CD14-positive monocyte (primary cell): Measurements from ENCODE around the gene TRMT112. TPM values are rescaled to one million over a fixed set of nuclear protein-coding genes. Genes with fewer than 3 reads are reported as not detected.

Source experiments
- DNase-seq, 3 donors: peaks; one replicate each; pipeline ENCODE4 v3.0.0-alpha.2; 2011 to 2022
- H2AFZ ChIP-seq: 2 replicates; pipeline ENCODE4 v1.6.0; 2012; ENCODE audit warnings: mild to moderate bottlenecking, low read depth, low read length, inconsistent platforms; ENCODE audit not compliant: insufficient read depth, poor library complexity, severe bottlenecking
- H3K27ac ChIP-seq, 2 donors: 1 replicate in 1 of 2; 2 replicates in 1 of 2; pipeline ENCODE4 v1.5.1; 2012 to 2013; ENCODE audit warnings: low read length in 2 of 2, control low read depth in 1 of 2, inconsistent platforms in 1 of 2, low read depth in 1 of 2, mild to moderate bottlenecking in 1 of 2
- H3K27me3 ChIP-seq, 2 donors: one replicate each; pipeline versions ENCODE4 v1.6.0 to v1.6.1; 2011 to 2013; ENCODE audit warnings: low read length in 2 of 2; ENCODE audit not compliant: control insufficient read depth in 2 of 2, insufficient read depth in 2 of 2
- H3K36me3 ChIP-seq, 2 donors: replicated peaks in 1 of 2; 1 replicate in 1 of 2; 2 replicates in 1 of 2; pipeline versions ENCODE4 v1.5.1 to v1.6.1; 2012 to 2013; ENCODE audit warnings: low read length in 2 of 2, control low read depth in 1 of 2, inconsistent platforms in 1 of 2, mild to moderate bottlenecking in 1 of 2; ENCODE audit not compliant: insufficient read depth in 2 of 2, control insufficient read depth in 1 of 2
- H3K4me1 ChIP-seq, 2 donors: 1 replicate in 1 of 2; 2 replicates in 1 of 2; pipeline versions ENCODE4 v1.5.1 to v1.6.1; 2012 to 2013; ENCODE audit warnings: low read length in 2 of 2, control low read depth in 1 of 2, inconsistent platforms in 1 of 2, mild to moderate bottlenecking in 1 of 2, moderate library complexity in 1 of 2; ENCODE audit not compliant: insufficient read depth in 2 of 2, control insufficient read depth in 1 of 2
- H3K4me2 ChIP-seq: replicated peaks from 2 replicates; pipeline ENCODE3; 2012; ENCODE audit warnings: low read length, moderate library complexity, mild to moderate bottlenecking; ENCODE audit not compliant: poor library complexity, severe bottlenecking; ENCODE audit errors: extremely low read depth
- H3K4me3 ChIP-seq, 3 experiments: fragments of 200-600 bp in 1 of 3; sonication (generic) in 1 of 3; replicated peaks in 1 of 3; 1 replicate in 2 of 3; 2 replicates in 1 of 3; pipeline ENCODE4 v1.5.1; 2011 to 2013; ENCODE audit warnings: low read length in 3 of 3, mild to moderate bottlenecking in 3 of 3, control low read depth in 2 of 3, low read depth in 2 of 3, inconsistent platforms in 1 of 3, moderate library complexity in 1 of 3
- H3K79me2 ChIP-seq: 2 replicates; pipeline ENCODE4 v1.6.0; 2012; ENCODE audit warnings: mild to moderate bottlenecking, control low read depth, inconsistent platforms, low read length, moderate library complexity; ENCODE audit not compliant: insufficient read depth
- H3K9ac ChIP-seq: 2 replicates; pipeline ENCODE4 v1.6.0; 2017; ENCODE audit warnings: low read length, mild to moderate bottlenecking; ENCODE audit not compliant: insufficient read depth, poor library complexity, severe bottlenecking
- H3K9me3 ChIP-seq, 2 donors: replicated peaks in 1 of 2; 1 replicate in 1 of 2; 2 replicates in 1 of 2; pipeline versions ENCODE4 v1.5.1 to v1.6.1; 2012 to 2013; ENCODE audit warnings: low read length in 2 of 2, control low read depth in 1 of 2; ENCODE audit not compliant: control insufficient read depth in 1 of 2, insufficient read depth in 1 of 2
- H4K20me1 ChIP-seq: 2 replicates; pipeline ENCODE4 v1.6.0; 2012; ENCODE audit warnings: mild to moderate bottlenecking, low read length, control low read depth, moderate library complexity; ENCODE audit not compliant: insufficient read depth
- H3K27ac Mint-ChIP-seq, 7 donors: one replicate each; pipeline ENCODE4 v1.8.0; 2020; ENCODE audit warnings: mild to moderate bottlenecking in 7 of 7, mixed read lengths in 7 of 7, moderate library complexity in 6 of 7, inconsistent platforms in 2 of 7
- H3K27me3 Mint-ChIP-seq, 3 donors: one replicate each; pipeline ENCODE4 v1.8.0; 2021 to 2022; ENCODE audit warnings: low read depth in 3 of 3, mild to moderate bottlenecking in 3 of 3, mixed read lengths in 3 of 3, moderate library complexity in 3 of 3, inconsistent platforms in 1 of 3
- H3K36me3 Mint-ChIP-seq, 2 donors: one replicate each; pipeline ENCODE4 v1.8.0; 2020; ENCODE audit warnings: mixed read lengths in 2 of 2, inconsistent platforms in 1 of 2, mild to moderate bottlenecking in 1 of 2
- H3K4me1 Mint-ChIP-seq: one replicate; pipeline ENCODE4 v1.8.0; 2020; ENCODE audit warnings: mild to moderate bottlenecking, mixed read lengths
- H3K4me3 Mint-ChIP-seq, 2 donors: one replicate each; pipeline ENCODE4 v1.8.0; 2020; ENCODE audit warnings: mild to moderate bottlenecking in 2 of 2, mixed read lengths in 2 of 2, moderate library complexity in 1 of 2
- H3K9me3 Mint-ChIP-seq, 7 donors: one replicate each; pipeline ENCODE4 v1.8.0; 2020 to 2022; ENCODE audit warnings: mixed read lengths in 7 of 7, mild to moderate bottlenecking in 6 of 7, moderate library complexity in 6 of 7, inconsistent platforms in 2 of 7
- WGBS: methylation state at CpG from one replicate; pipeline ENCODE4 v1.1.5; 2013; ENCODE audit warnings: missing lambda C conversion rate; ENCODE audit not compliant: insufficient coverage; 5-methylcytosine and 5-hydroxymethylcytosine counted together
- intact Hi-C, 2 donors: fragments of 100-400 bp; cut with micrococcal nuclease; formaldehyde crosslinking; loops; one replicate each; pipeline versions ENCODE4 v1.15.0 to v1.15.1; 2023
- polyA plus RNA-seq, 3 donors: library from polyadenylated mRNA; depleted of rRNA in 1 of 3; unstranded in 2 of 3; stranded (reverse) in 1 of 3; fragments of 300-500 nt in 2 of 3; fragments of >200 nt in 1 of 3; fragmentation: Illumina TruSeq in 2 of 3; gene quantifications; 1 replicate in 2 of 3; 2 replicates in 1 of 3; pipeline ENCODE4 v1.2.3, GENCODE V29; 2012 to 2021
- TF ChIP-seq, protein P1 (sequence below): fragments of 200-600 bp; IDR thresholded peaks from one replicate; pipeline ENCODE4 v1.8.0; 2022; ENCODE audit warnings: antibody characterized with exemption, mild to moderate bottlenecking

TRMT112 gene
- polyA plus RNA-seq, 3 donors: 162 to 298 (median 254) TPM

DNA sequence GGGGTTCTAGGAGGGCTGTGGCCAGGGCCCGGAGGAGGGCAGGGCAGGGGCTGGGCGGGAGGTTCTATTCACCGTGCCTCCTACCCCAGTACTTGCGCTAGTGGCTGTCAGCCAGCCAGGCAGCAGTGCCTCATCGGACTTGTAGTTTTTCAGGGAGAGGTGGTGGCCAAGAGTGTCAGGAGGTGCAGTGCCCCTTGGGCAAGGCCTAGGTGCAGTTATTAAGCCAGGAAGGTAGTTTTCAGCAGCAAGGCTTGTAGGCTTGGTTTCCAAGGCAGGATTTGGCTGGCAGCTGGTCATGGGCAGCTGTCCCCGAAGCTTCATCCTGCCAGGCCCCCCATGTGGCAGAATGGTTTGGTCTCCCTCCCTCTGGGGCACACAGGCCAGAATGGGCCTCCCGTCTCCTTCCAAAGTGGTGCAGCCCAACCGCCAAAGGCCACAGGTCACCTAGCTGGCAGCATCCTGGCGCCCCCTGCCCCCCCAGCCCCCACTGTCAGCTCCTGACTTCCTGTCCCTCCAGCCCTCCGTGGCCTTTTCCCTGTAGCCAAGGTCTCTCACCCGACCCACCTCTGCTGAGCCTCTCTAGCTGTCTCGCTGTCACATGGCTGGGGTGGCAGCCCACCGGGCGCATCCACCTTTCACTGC, 31.1 kb upstream of the TRMT112 start:
- Mint-ChIP-seq H3K4me1 (peaks cover 22% of the 10 kb centered on the region), H3K4me3 (no peak overlapping the region), H3K27ac (no peak overlapping the region), H3K9me3 (peaks cover 0 to 1% (median 0%) of the 10 kb centered on the region in 7 donors), H3K27me3 (no peaks in the 10 kb centered on the region), H3K36me3 (peaks cover 45 to 93% of the 10 kb centered on the region in 2 donors)
- Histone ChIP-seq H3K79me2 (peaks cover 13% of the 10 kb centered on the region), H2AFZ (no peak overlapping the region), H3K27ac (no peak overlapping the region), H3K4me1 (peaks cover 3 to 8% of the 10 kb centered on the region in 2 donors), H3K4me2 (no peak overlapping the region), H3K27me3 (no peaks in the 10 kb centered on the region), H3K9me3 (no peaks in the 10 kb centered on the region), H3K9ac (no peak overlapping the region), H3K4me3 (no peak overlapping the region), H3K36me3 (peaks cover 78 to 90% of the 10 kb centered on the region in 2 donors), H4K20me1 (peaks cover 86% of the 10 kb centered on the region)
- no peak for DNase-seq
- TF ChIP-seq, protein P1, sequence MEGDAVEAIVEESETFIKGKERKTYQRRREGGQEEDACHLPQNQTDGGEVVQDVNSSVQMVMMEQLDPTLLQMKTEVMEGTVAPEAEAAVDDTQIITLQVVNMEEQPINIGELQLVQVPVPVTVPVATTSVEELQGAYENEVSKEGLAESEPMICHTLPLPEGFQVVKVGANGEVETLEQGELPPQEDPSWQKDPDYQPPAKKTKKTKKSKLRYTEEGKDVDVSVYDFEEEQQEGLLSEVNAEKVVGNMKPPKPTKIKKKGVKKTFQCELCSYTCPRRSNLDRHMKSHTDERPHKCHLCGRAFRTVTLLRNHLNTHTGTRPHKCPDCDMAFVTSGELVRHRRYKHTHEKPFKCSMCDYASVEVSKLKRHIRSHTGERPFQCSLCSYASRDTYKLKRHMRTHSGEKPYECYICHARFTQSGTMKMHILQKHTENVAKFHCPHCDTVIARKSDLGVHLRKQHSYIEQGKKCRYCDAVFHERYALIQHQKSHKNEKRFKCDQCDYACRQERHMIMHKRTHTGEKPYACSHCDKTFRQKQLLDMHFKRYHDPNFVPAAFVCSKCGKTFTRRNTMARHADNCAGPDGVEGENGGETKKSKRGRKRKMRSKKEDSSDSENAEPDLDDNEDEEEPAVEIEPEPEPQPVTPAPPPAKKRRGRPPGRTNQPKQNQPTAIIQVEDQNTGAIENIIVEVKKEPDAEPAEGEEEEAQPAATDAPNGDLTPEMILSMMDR: no peak
- WGBS: 86% methylated on average over 13 of the region's 14 CpGs
- intact Hi-C loops: no loop called here

DNA sequence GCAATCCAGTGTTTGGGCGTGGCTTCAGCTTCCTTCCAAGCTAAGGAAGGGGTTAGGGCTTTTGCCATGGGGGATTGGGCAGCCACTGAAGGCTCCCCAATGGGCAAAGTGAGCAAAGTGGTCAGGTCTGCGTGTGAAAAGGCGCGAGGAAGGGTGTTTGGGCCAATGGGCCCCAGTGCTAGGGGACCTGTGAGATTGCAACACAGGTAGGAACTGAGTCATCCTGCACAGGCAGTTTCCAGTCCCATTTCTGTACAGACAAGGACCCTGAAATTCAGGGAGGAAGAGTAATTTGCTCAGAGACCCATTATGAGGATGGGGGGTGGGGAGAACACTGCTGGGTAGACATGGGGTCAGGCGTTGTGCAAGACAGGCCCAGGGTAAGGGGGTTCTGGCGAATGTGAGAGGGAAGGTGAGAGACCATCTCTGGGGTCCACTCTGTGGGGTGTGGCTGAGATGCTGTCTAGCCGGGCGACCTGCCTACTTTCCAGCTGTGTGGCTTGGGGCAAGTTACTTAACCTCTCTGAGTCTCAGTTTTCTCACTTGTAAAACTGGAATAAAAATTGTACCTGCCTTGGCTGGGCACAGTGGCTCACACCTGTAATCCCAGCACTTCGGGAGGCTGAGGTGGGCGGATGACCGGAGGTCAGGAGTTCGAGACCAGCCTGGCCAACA, 30.0 kb upstream of the TRMT112 start:
- 64% methylated on average over 8 of the region's 12 CpGs for WGBS
- Mint-ChIP-seq H3K4me3 (no peak overlapping the region), H3K27me3 (no peaks in the 10 kb centered on the region), H3K27ac (peak overlapping the region in 3 of 7 donors; percentile 23 to 32 (median 27)), H3K4me1 (peaks cover 22% of the 10 kb centered on the region), H3K36me3 (peaks cover 44 to 85% of the 10 kb centered on the region in 2 donors), H3K9me3 (peaks cover 0 to 1% (median 0%) of the 10 kb centered on the region in 7 donors)
- H2AFZ ChIP-seq: no peak overlapping the region
- no peak overlapping the region for H3K27ac ChIP-seq
- H3K4me3 ChIP-seq: no peak overlapping the region
- no peaks in the 10 kb centered on the region for H3K9me3 ChIP-seq
- peak in 2 of 3 donors; percentile 47 to 66 for DNase-seq
- peaks cover 85% of the 10 kb centered on the region for H4K20me1 ChIP-seq
- TF ChIP-seq, protein P1: no peak
- H3K4me1 ChIP-seq: peaks cover 3 to 17% of the 10 kb centered on the region in 2 donors
- H3K27me3 ChIP-seq: no peaks in the 10 kb centered on the region
- H3K9ac ChIP-seq: no peak overlapping the region
- intact Hi-C loops: no loop called here
- peaks cover 72 to 83% of the 10 kb centered on the region in 2 donors for H3K36me3 ChIP-seq
- no peak overlapping the region for H3K4me2 ChIP-seq
- peaks cover 21% of the 10 kb centered on the region for H3K79me2 ChIP-seq
